NCI-H2196 (cell line): Measurements from ENCODE around the gene FAM177B.
A peak's percentile ranks its signal among the peaks of the same experiment; 100 is the strongest.

ENCODE experiments used
- DNase-seq: peaks from one replicate; lab custom pipeline; 2025; ENCODE audit not compliant: unreplicated experiment; lab: John Stamatoyannopoulos, UW

Gene FAM177B

GRCh38 chr1:222784916-222785315, 47.9 kb downstream of the FAM177B start:
- no peak for DNase-seq

GRCh38 chr1:222785529-222785928, 48.5 kb downstream of the FAM177B start:
- no peak for DNase-seq

GRCh38 chr1:222786121-222786520, 49.1 kb downstream of the FAM177B start:
- DNase-seq, result no peak

- no peak for DNase-seq
Measured at GRCh38 chr1:222787729-222788128, 50.7 kb downstream of the FAM177B start.

DNA sequence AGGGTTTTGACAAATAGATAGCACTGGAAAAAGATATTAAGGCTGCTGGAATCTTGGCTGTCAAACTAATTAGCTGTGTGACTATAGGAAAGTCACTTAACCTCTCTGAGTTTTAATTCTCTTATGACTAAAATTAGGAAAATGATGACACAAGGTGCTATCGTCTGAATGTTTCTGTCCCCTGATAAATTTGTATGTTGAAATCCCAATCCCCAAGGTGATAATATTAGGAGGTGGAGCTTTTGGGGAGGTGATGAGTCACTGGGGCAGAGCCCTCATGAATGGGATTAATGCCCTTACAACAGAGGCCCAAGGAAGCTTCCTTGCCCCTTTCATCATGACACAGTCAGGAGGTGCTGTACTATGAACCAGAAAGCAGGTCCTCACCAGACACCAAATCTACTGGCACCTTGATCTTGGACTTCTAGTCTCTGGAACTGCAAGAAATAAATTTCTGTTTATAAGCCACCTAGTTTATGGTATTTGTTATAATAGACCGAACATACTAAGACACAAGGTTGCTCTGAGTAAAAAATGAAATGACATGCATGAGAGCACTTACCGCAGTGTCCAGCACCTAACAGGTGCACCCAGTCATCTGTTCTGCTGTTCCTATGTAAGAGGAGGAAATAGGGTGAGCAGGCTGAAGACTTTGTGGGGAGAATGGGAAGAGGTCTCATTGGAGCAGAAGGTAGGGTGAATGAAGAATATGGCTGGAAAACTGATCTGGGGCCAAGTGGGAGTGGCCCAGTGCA, 51.6 kb downstream of the FAM177B start:
- DNase-seq, result no peak

GRCh38 chr1:222790115-222790514, 53.1 kb downstream of the FAM177B start:
- no peak for DNase-seq

- no peak for DNase-seq
Measured at GRCh38 chr1:222790520-222790919, 53.5 kb downstream of the FAM177B start.

DNA sequence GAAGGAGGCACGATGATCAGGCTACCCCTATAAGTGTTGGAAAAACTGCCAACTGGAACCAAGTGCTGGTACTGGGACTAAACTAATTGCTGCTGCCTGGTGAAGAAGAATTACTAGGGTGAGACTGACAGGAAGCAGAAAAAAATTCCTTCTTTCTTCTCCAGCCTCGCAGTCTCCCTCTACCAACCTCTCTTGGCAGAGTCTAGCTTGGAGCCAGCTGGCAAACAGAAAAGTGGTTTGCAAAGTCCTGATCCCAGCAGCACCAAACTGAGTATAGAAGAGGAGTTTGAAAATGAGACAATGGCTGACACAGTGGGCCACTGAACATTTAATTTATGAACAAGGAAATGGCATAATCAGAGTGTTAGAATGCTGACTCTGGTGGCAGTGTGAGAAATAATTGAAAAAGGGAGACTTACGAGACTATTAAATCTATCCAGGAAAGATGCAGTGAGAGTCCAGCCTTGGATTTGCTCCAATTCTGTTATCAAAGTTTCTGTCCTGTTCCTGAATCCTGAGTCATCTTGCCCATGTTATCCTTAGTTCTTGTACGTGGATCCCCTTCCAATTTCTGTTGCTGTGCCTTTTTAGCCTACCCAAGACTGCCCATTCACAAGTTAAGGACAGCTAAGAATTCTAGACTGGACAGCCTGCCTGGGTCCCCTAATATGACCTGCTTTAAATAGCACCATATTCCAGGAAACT, 54.2 kb downstream of the FAM177B start:
- DNase-seq, result no peak

DNA sequence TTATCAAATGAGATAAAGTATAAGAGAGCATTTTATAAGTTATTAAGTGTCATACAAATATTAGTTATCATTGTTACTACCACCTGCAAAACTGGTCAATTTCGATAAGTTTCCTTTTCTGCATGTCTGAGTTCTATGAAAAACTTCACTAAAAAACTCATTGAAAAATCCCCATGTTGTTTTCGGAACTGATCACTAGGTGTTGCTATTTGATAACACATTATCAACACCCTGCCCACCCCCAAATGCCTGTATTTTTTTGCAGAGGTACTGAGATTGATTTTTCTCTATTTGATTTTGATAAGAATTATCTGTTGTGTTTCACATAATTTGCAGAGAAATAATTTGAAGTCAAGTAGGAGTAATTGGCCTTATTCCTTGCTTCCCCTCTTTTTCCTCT, 55.7 kb downstream of the FAM177B start:
- peak; percentile 16 for DNase-seq

DNA sequence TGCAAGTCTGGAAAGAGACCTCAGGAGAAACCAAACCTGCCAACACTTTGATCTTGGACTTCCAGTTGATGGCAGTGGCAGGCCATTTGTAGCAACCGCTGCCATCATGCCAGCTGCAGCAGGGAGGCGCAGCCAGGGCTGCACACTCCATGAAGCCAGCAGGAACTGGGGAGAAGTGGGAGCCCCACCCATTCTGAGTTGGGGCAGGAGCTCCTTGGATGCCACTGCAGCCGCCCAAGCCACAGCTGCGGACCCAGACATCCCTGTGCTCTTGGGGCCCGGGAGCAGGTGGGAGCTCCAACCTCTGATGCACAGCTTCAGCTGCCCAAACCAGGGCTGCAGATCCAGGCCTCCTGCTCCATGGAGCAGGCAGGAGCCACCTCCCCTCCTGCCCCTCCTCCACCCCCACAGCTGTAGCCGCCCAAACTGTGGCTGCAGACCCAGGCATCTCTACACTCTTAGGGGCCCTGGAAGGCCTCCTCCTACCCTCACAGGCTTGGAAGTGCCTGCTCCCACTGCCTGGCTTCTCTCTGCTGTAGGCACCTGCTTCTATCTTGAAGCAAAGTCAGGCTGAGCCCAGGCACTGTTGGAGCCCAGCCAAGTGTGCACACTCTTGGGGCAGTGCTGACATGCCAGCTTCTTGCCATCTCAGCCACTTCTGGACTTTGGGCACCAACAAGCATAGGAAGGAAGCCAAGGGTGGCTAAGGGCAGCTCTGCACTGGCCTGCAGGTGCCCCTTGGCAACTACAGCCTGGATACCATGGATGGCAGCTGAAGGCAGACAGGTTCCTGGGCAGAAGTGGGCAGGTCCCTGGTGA, 57.9 kb downstream of the FAM177B start:
- no peak for DNase-seq

- no peak for DNase-seq
Measured at GRCh38 chr1:222798116-222798515, 61.1 kb downstream of the FAM177B start.

DNA sequence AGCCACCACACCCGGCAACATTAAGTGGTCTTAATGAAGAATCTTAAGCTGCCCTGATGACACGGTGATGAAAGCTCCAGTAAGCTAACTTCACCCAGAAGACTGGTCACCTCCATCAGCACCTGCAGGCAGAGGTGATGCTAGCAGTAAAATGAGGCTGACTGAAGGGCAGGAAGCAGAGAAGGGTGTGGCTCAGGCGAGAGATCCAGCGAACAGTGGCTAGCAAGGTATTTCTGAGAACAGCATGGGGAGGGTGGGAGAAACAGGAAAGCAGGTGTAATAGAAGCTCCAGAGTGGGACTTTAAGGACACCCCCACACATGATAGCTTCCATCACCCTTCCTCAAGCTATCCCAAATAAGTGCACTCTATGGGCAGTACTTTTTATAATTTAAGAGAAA, 62.0 kb downstream of the FAM177B start:
- DNase-seq, result no peak
